ENCODE results near the gene AOC1.
"Not testable (repeated sequence)": the region's sequence is repeated elsewhere in the genome, so short reads cannot be mapped to it uniquely, and the experiment has no call there.

AOC1 gene

DNA sequence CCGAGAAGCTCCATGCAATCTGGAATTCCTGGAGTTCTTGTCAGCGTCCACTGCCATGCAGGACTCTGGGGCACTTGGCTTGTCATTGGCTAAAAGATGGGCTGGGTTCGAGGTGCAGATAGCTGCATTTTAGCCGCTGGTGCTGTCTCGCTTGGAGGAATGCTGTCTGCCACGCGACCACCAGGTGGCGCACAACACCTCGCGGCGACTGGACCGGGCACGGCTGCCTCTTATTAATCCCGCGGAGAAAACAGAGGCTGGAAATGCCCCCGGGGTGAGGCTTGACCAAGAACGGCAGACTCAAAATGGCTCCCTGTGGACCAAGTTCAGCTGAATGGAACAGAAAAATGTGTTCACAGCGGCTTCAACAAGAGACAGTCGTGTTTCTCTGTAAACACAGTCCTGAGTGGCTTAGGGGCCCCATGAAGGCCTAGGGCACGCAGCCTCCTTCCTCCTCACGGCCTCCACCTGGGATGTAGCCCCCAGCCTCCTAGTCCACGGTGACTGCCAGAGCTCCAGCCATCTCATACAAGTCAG lies 46.2 kb downstream of the AOC1 start:
- DNase-seq = peak; percentile 59

GRCh38 chr7:150900675-150901074 lies 48.4 kb downstream of the AOC1 start:
- no peak for DNase-seq

DNA sequence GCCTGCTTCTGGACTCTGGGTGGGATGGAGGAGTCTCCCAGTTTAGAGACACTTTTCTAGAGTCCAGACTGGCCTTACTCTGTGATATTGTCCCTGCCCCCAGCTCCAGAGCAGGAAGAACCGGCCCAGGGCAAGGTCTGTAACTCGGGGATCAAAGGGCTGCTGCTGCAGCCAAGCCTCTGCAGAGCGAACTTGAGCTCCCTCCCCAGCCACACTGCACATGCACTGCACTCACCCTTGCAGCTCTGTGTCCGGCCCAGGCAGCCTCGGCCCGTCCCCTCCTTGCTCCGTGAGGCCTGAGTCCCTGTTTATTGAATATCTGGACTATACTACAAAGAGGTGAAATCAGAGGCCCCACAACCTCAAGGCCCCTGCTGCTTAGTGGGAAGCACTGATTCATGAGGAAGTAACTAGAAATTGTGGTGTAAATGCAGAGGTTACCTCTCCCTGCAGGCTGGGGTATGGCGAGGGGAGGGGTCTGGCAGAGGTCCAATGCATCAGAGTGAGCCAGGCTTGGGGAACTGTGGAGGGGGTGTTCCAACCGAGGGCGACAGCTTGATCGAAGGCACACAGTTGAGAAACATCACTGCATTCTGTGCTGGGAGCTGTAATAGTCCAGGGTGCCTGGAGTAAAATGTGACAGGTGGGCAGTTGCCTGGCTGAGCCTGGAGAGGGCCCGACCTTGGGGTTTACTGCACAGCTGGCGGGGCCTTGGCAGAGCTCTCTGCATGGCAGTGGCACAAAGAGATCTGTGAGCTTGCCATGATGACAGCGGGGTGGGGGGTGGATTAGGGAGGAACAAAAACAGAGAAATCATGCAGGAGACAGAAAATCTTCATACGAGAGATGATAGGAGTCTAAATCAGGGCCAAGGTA lies 49.1 kb downstream of the AOC1 start:
- no peak for DNase-seq

DNA sequence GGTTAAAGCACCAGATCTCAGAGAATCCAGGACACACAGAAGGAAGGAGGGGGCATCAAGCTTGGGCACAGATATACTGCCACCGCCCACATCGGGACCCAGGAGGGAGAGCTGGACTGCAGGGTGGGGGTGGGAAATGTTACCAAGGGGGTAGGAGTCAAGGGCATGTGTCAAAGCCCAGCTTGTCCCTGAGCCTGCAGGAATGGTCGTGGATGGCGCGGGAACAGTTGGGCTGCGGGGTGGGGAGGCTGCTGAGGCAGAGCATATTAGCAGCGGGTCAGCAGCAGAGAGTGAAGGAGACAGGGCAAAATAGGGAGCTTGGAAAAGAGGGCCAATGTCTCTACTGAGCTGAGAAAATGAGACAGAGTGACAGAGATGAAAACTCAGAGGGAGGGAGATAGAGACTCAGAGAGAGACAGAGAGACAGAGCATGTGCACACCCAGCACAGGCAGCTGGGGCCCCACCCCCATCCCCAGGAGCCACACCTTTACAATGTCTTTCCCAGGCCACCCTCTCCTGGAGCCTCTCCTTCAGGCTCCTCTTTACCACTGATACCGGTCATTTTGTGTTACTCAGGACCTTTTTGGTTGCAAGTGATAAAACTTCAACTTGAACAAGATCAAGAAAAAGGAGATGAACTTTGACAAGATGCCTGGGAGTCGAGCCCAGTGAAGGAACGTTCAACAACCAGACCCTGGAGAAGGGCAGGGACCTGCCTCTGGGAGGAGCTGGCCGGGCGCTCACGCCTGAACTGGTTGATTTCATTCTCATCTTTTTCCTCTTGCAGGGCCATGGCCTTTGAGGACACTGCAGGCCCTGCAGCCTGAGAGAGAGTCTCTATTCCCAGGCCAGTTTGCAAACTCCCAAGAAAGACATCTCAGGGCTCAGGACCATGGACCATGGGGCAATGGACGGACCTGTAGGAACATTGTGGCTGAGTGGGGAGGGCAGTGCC lies 50.0 kb downstream of the AOC1 start:
- no peak for DNase-seq

DNA sequence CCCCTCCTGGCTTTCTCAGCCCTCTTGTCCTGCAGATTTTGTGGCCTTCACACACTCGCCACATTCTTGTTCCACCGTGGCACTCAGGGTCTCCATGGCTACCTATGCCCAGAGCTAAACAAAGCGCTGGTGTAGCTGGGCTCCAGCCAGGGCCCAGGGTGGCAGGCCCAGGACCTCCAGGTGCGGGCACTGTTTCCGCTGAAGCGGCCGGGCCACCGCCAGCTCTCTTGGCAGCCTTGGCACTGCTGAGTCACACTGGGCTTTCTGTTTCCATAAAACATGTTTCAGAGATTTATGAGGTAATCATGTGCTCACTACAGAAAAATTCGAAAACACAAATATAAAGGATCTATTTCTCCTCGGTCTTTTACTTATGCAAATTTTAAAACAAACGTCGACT lies 51.3 kb downstream of the AOC1 start:
- DNase-seq = no peak

- no peak for DNase-seq
Measured at GRCh38 chr7:150904011-150904909, 51.9 kb downstream of the AOC1 start.

DNA sequence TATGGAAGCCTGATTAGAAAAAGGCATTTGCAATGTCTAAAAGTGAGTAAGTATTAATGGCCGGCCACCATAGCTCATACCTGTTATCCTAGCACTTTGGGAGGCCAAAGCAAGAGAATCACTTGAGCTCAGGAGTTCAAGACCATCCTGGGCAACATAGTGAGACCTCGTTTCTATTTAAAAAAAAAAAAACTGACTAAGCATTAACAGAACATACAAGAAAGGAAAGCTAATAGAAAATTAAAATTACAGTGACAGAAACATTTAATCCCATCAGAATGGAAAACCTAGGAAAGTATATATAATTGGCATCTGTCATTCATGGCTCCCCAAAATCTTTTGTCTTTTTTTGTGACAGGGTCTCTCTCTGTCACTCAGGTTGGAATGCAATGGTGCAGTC lies 55.9 kb downstream of the AOC1 start:
- no peak for DNase-seq

DNA sequence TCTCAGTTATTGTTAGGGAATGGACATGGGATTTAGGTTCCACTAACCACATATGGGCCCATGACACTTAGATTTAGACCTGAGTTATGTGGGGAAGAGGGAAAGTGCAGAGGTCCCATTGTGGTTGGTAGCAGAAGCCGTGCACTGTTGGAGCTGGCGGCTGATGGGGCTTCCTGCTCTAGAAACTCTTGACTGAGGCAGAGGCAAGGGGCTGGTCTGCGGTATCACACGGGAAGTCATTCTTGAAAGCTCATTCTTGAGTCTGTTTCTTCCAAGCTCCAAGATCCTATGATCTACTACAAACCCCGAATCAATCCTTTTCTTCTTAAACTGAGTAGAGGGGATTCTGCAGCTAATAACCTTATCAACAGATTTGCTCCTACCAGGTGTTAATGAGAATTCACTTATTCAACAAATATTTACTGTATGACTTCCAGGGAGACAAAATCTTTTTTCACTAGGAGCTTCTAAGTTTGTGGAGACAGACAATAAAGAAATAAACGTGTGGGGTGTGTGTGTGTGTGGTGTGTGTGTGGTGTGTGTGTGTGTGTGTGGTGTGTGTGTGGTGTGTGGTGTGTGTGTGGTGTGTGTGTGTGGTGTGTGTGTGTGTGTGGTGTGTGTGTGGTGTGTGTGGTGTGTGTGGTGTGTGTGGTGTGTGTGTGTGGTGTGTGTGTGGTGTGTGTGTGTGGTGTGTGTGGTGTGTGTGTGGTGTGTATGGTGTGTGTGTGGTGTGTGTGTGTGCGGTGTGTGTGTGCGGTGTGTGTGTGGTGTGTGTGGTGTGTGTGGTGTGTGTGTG lies 57.1 kb downstream of the AOC1 start:
- peak; percentile 50 for DNase-seq

DNA sequence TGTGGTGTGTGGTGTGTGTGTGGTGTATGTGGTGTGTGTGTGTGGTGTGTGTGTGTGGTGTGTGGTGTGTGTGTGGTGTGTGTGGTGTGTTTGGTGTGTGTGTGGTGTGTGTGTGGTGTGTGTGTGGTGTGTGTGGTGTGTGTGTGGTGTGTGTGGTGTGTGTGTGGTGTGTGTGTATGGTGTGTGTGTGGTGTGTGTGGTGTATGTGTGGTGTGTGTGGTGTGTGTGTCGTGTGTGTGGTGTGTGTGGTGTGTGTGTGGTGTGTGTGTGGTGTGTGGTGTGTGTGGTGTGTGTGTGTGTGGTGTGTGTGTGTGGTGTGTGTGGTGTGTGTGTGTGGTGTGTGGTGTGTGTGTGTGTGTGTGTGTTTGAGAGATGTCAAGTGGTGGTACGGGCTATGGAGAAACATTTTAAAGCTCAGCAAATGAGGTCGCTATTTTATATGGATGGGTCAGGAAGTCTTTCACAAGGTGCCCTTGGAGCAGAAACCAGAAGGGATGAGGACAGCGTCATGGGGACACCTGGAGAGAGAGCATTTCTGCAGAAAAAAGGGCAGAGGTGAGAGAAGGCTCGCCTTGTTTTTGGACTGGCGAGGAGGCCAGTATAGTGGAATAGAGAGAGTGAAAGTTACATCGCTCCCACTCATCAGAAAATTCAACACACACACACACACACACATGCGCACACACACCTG lies 58.1 kb downstream of the AOC1 start:
- DNase-seq = not testable (repeated sequence)

GRCh38 chr7:150910996-150911422 lies 58.7 kb downstream of the AOC1 start:
- DNase-seq = no peak

Measured in central memory CD4-positive, alpha-beta T cell (primary cell).